ENCODE measurements around the gene DUSP18.

- no peak for TF ChIP-seq CTCF (IDR thresholded peaks at IDR 0.05; ENCODE audit: insufficient read depth, low read length, poor library complexity, severe bottlenecking)
- TF ChIP-seq EZH2phosphoT487 (conservative IDR thresholded peaks at IDR 0.05; ENCODE audit: low read length): no peak
These were observed 44.4 kb upstream of the DUSP18 start for GRCh38 chr22:30712094-30712493.
